Smooth muscle cell (in vitro differentiated cells): ENCODE results near the gene TBC1D17. TPM values are rescaled to one million over a fixed set of nuclear protein-coding genes. Genes with fewer than 3 reads are reported as not detected.

Experiments
- DNase-seq: peaks from one replicate; lab custom pipeline; 2025; ENCODE audit not compliant: unreplicated experiment; lab: John Stamatoyannopoulos, UW
- H2AFZ ChIP-seq: fragments of 200-600 bp; sonication (generic); 2 replicates; pipeline ENCODE4 v1.6.0; 2016; ENCODE audit warnings: antibody characterized with exemption, low read depth, mild to moderate bottlenecking
- H3F3A ChIP-seq: fragments of 200-600 bp; sonication (generic); 2 replicates; pipeline ENCODE4 v1.6.0; 2017; ENCODE audit warnings: antibody characterized with exemption, low read depth
- H3K27ac ChIP-seq: fragments of 200-600 bp; sonication (generic); 2 replicates; pipeline ENCODE4 v1.5.1; 2016; ENCODE audit warnings: low read depth, mild to moderate bottlenecking
- H3K27me3 ChIP-seq: fragments of 200-600 bp; sonication (generic); 2 replicates; pipeline ENCODE4 v1.6.1; 2016; ENCODE audit warnings: low read depth, mild to moderate bottlenecking
- H3K36me3 ChIP-seq: fragments of 200-600 bp; sonication (generic); 2 replicates; pipeline ENCODE4 v1.5.1; 2016; ENCODE audit warnings: low read depth
- H3K4me1 ChIP-seq: fragments of 200-600 bp; sonication (generic); 2 replicates; pipeline ENCODE4 v1.5.1; 2016; ENCODE audit warnings: low read depth
- H3K4me2 ChIP-seq: fragments of 200-600 bp; sonication (generic); 2 replicates; pipeline ENCODE4 v1.6.0; 2016; ENCODE audit warnings: mild to moderate bottlenecking
- H3K4me3 ChIP-seq: fragments of 200-600 bp; sonication (generic); 2 replicates; pipeline ENCODE4 v1.5.1; 2016; ENCODE audit warnings: mild to moderate bottlenecking
- H3K79me2 ChIP-seq: fragments of 200-600 bp; sonication (generic); 2 replicates; pipeline ENCODE4 v1.6.0; 2016; ENCODE audit warnings: low read depth, mild to moderate bottlenecking
- H3K9ac ChIP-seq: fragments of 200-600 bp; sonication (generic); 2 replicates; pipeline ENCODE4 v1.6.0; 2016; ENCODE audit warnings: low read depth
- H3K9me3 ChIP-seq: fragments of 200-600 bp; sonication (generic); replicated peaks from 2 replicates; pipeline ENCODE4 v1.5.1; 2016; ENCODE audit warnings: low read depth
- H4K20me1 ChIP-seq: fragments of 200-600 bp; sonication (generic); 2 replicates; pipeline ENCODE4 v1.6.0; 2016; ENCODE audit warnings: low read depth
- WGBS: methylation state at CpG from one replicate; pipeline ENCODE4 v1.1.7; 2016; ENCODE audit warnings: low lambda C conversion rate; 5-methylcytosine and 5-hydroxymethylcytosine counted together
- polyA plus RNA-seq: library from polyadenylated mRNA; unstranded; fragments of >200 nt; fragmentation: Nextera tagmentation; extraction: Ambion mirVana; gene quantifications from 2 replicates; pipeline ENCODE4 v1.2.1, GENCODE V29; 2016
- total RNA-seq: library from RNA; depleted of rRNA; stranded (reverse); fragments of >200 nt; gene quantifications from 2 replicates; pipeline ENCODE4 v1.2.3, GENCODE V29; 2014
- TF ChIP-seq, protein P1 (sequence below): fragments of 200-600 bp; sonication (generic); IDR thresholded peaks from 2 replicates; pipeline ENCODE4 v1.5.1; 2017; ENCODE audit warnings: borderline replicate concordance, mild to moderate bottlenecking, antibody characterized with exemption; ENCODE audit not compliant: insufficient read depth, poor library complexity, severe bottlenecking

TBC1D17 gene
- total and polyA plus RNA-seq, 2 experiments from 2014 or later, result 9.2 to 41.8 TPM

DNA sequence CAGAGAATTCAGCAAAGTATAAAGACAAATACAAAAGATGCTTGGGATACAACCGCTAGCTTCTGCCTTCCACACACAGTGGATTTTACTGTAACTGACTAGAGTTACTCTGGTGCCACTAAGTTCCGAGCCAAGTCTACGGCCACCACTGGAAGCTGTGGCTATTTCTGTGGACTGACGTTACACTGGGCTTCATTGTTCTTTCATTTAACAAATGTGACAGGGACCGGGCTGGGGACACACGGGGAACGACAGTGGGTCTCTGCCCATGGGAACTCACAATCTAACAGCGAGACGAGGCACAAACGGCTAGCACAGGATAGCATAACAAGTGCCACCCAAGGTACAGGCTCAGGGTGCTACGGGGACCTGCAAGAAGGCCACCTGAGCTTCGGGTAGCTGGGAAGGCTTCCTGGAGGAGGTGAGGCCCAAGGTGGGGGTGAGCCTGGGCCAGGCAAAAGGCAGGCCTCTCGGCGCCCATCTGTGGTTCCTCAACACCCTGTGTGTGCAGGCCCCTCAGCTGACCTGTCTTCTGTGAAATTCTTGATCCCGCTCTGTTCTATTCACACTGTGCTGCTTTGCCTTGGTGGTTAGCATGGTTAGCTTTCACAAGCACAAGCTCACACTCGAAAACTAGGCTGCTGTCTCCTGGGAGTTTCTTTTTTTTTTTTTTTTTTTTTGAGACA, 29.5 kb downstream of the TBC1D17 start:
- no peak overlapping the region for H2AFZ ChIP-seq
- WGBS, result 96% methylated on average over 16 of the region's 16 CpGs
- no peaks in the 10 kb centered on the region for H3K36me3 ChIP-seq
- TF ChIP-seq, protein P1, sequence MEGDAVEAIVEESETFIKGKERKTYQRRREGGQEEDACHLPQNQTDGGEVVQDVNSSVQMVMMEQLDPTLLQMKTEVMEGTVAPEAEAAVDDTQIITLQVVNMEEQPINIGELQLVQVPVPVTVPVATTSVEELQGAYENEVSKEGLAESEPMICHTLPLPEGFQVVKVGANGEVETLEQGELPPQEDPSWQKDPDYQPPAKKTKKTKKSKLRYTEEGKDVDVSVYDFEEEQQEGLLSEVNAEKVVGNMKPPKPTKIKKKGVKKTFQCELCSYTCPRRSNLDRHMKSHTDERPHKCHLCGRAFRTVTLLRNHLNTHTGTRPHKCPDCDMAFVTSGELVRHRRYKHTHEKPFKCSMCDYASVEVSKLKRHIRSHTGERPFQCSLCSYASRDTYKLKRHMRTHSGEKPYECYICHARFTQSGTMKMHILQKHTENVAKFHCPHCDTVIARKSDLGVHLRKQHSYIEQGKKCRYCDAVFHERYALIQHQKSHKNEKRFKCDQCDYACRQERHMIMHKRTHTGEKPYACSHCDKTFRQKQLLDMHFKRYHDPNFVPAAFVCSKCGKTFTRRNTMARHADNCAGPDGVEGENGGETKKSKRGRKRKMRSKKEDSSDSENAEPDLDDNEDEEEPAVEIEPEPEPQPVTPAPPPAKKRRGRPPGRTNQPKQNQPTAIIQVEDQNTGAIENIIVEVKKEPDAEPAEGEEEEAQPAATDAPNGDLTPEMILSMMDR, result no peak
- no peak overlapping the region for H3K9ac ChIP-seq
- H4K20me1 ChIP-seq, result peaks cover 16% of the 10 kb centered on the region
- H3K4me1 ChIP-seq, result no peaks in the 10 kb centered on the region
- H3K4me3 ChIP-seq, result no peak overlapping the region
- no peaks in the 10 kb centered on the region for H3K9me3 ChIP-seq
- no peak overlapping the region for H3K4me2 ChIP-seq
- DNase-seq, result no peak
- no peaks in the 10 kb centered on the region for H3K27me3 ChIP-seq
- no peaks in the 10 kb centered on the region for H3K79me2 ChIP-seq
- no peaks in the 10 kb centered on the region for H3F3A ChIP-seq
- H3K27ac ChIP-seq, result no peak overlapping the region

DNA sequence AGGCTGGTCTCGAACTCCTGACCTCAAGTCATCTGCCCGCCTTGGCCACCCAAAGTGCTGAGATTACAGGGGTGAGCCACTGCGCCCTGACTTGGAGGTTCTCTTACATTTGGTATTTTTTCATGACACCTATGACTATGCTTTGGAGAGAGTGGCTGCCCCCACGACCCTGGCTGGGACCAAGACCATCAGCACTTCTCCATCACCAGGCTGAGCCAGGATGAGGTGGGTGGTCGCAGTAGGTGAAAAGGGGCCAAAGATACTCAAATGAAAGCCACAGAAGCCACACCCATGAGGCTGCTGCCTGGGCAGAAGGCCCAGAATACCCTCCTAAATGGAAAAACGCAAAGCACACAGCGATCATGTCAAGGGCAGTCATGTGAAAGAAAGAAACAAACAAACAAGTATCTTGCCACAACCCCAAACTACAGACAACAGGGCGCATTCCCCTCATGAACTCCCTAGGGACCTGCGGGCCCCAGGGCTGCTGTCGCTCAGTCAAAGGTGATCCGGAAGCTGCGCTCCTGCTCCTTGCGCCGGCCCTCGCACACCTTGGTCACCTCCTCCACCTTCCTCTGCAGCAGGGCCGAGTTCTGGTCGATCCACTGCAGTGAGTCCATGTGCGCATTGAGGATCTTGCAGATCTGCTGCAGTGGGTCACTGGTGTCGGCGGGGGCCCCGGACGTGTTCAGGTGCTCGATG, 30.4 kb downstream of the TBC1D17 start:
- Histone ChIP-seq H3K4me2 (no peak overlapping the region), H2AFZ (no peak overlapping the region), H3K36me3 (no peaks in the 10 kb centered on the region), H3K4me1 (no peaks in the 10 kb centered on the region), H3K27me3 (no peaks in the 10 kb centered on the region), H3K79me2 (no peaks in the 10 kb centered on the region), H3K4me3 (no peak overlapping the region), H3K9me3 (no peaks in the 10 kb centered on the region), H4K20me1 (peaks cover 16% of the 10 kb centered on the region), H3K9ac (no peak overlapping the region), H3F3A (no peaks in the 10 kb centered on the region), H3K27ac (no peak overlapping the region)
- no peak for DNase-seq
- TF ChIP-seq, protein P1, result no peak
- 98% methylated on average over 23 of the region's 23 CpGs for WGBS

GRCh38 chr19:49908480-49909420, 31.2 kb downstream of the TBC1D17 start:
- no peak overlapping the region for H3K9ac ChIP-seq
- H3K27ac ChIP-seq, result no peak overlapping the region
- H3K4me2 ChIP-seq, result no peak overlapping the region
- 97% methylated on average over 37 of the region's 37 CpGs for WGBS
- H3K4me3 ChIP-seq, result no peak overlapping the region
- no peak overlapping the region for H2AFZ ChIP-seq
- peaks cover 23% of the 10 kb centered on the region for H4K20me1 ChIP-seq
- no peaks in the 10 kb centered on the region for H3K79me2 ChIP-seq
- no peak for DNase-seq
- H3K9me3 ChIP-seq, result no peaks in the 10 kb centered on the region
- H3K27me3 ChIP-seq, result no peaks in the 10 kb centered on the region
- H3K36me3 ChIP-seq, result no peaks in the 10 kb centered on the region
- TF ChIP-seq, protein P1, result no peak
- H3F3A ChIP-seq, result no peaks in the 10 kb centered on the region
- H3K4me1 ChIP-seq, result no peaks in the 10 kb centered on the region
